Psoas muscle (tissue), 8 donors: Measurements from ENCODE around the gene CDH15. TPM values are rescaled to one million over a fixed set of nuclear protein-coding genes. Genes with fewer than 3 reads are reported as not detected.
A peak's percentile ranks its signal among the peaks of the same experiment; 100 is the strongest.

Experiments used
- ATAC-seq, 4 donors: fragments of 200-7000 bp; cut with Tn5 transposase; one replicate each; pipeline ENCODE4 v1.9.1; 2020; ENCODE audit warnings: moderate library complexity in 3 of 4, mild to moderate bottlenecking in 2 of 4
- DNase-seq, 2 donors: peaks; one replicate each; pipeline ENCODE4 v3.0.0-alpha.2; 2020
- H3K27ac ChIP-seq: fragments of 200-600 bp; one replicate; pipeline ENCODE4 v1.8.0; 2022
- H3K27me3 ChIP-seq, 3 donors: fragments of 200-600 bp in 1 of 3; one replicate each; pipeline versions ENCODE4 v1.6.1 to v1.8.0; 2013 to 2022; ENCODE audit warnings: low read length in 2 of 3, mild to moderate bottlenecking in 2 of 3, moderate library complexity in 1 of 3; ENCODE audit not compliant: insufficient read depth in 3 of 3
- H3K36me3 ChIP-seq, 2 donors: fragments of 200-600 bp in 1 of 2; one replicate each; pipeline versions ENCODE4 v1.6.1 to v1.8.0; 2013 to 2022; ENCODE audit warnings: low read depth in 1 of 2, mild to moderate bottlenecking in 1 of 2, moderate library complexity in 1 of 2; ENCODE audit not compliant: insufficient read depth in 1 of 2
- H3K4me1 ChIP-seq: fragments of 200-600 bp; one replicate; pipeline ENCODE4 v1.8.0; 2022
- H3K4me3 ChIP-seq: fragments of 200-600 bp; one replicate; pipeline ENCODE4 v1.8.0; 2022; ENCODE audit warnings: mild to moderate bottlenecking
- H3K9me3 ChIP-seq: fragments of 200-600 bp; one replicate; pipeline ENCODE4 v1.8.0; 2022
- WGBS, 3 donors: extraction: QIAGEN DNeasy Blood & Tissue Kit; methylation state at CpG; one replicate each; pipeline versions ENCODE4 v1.1.6 to v1.1.7; 2013; 5-methylcytosine and 5-hydroxymethylcytosine counted together
- intact Hi-C, 2 donors: fragments of 100-400 bp; cut with DNase I; formaldehyde crosslinking; loops; one replicate each; pipeline versions ENCODE4 v1.11.0 to v1.14.2; 2022
- polyA plus RNA-seq, 3 donors: library from polyadenylated mRNA; stranded (reverse); fragments of 200-250 nt; gene quantifications; one replicate each; pipeline ENCODE4 v1.2.3, GENCODE V29; 2013
- total RNA-seq, 4 donors: library from RNA; stranded (reverse); fragmentation: NEBNext Ultra II Directional in 2 of 4; extraction: Animal tissue kit (Norgen Biotek cat#: 25700) in 2 of 4; gene quantifications; one replicate each; pipeline versions ENCODE4 v1.2.1 to v1.2.4, GENCODE V29; 2021 to 2023
- TF ChIP-seq, protein P1 (sequence below): fragments of 200-600 bp; IDR thresholded peaks from one replicate; pipeline ENCODE4 v1.8.0; 2022; ENCODE audit warnings: antibody characterized with exemption
- donor health status: healthy with polysubstance abuse.
- donor health status: DM: no; HTN: no; CAD: no; lungs with moderate emphysema.
- donor health status: Bipolar disorder and iron deficiency.
- donor health status: healthy.
- donor health status: DM: yes; HTN: yes; CAD: no.
- donor health status: DM: no; HTN: no; CAD: no.
- donor health status: DM: no; HTN: no; CAD: no.
- donor health status: DM: yes; HTN: yes; CAD: no.

Gene CDH15
- total and polyA plus RNA-seq, 7 donors: 18.0 to 62.8 (median 36.7) TPM

GRCh38 chr16:89210904-89211515, 39.5 kb downstream of the CDH15 start:
- H3K4me3 ChIP-seq: no peak overlapping the region
- DNase-seq (no peak), ATAC-seq (no peak)
- H3K27me3 ChIP-seq: peaks cover 0 to 20% (median 2%) of the 10 kb centered on the region in 3 donors
- no peak overlapping the region for H3K27ac ChIP-seq
- intact Hi-C loops: loop anchor here (5.0 to 10.0 kb wide), 3 partner anchors 116 to 474 kb away; partner anchors contain the start of gene ACSF3 (in 1 of the 2)
- H3K4me1 ChIP-seq: peaks cover 14% of the 10 kb centered on the region
- TF ChIP-seq, protein P1, sequence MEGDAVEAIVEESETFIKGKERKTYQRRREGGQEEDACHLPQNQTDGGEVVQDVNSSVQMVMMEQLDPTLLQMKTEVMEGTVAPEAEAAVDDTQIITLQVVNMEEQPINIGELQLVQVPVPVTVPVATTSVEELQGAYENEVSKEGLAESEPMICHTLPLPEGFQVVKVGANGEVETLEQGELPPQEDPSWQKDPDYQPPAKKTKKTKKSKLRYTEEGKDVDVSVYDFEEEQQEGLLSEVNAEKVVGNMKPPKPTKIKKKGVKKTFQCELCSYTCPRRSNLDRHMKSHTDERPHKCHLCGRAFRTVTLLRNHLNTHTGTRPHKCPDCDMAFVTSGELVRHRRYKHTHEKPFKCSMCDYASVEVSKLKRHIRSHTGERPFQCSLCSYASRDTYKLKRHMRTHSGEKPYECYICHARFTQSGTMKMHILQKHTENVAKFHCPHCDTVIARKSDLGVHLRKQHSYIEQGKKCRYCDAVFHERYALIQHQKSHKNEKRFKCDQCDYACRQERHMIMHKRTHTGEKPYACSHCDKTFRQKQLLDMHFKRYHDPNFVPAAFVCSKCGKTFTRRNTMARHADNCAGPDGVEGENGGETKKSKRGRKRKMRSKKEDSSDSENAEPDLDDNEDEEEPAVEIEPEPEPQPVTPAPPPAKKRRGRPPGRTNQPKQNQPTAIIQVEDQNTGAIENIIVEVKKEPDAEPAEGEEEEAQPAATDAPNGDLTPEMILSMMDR: no peak
- H3K9me3 ChIP-seq: no peaks in the 10 kb centered on the region
- H3K36me3 ChIP-seq: no peaks in the 10 kb centered on the region
- WGBS, 3 donors: 56 to 60% (median 59%) methylated on average over 15 of the region's 15 CpGs

DNA sequence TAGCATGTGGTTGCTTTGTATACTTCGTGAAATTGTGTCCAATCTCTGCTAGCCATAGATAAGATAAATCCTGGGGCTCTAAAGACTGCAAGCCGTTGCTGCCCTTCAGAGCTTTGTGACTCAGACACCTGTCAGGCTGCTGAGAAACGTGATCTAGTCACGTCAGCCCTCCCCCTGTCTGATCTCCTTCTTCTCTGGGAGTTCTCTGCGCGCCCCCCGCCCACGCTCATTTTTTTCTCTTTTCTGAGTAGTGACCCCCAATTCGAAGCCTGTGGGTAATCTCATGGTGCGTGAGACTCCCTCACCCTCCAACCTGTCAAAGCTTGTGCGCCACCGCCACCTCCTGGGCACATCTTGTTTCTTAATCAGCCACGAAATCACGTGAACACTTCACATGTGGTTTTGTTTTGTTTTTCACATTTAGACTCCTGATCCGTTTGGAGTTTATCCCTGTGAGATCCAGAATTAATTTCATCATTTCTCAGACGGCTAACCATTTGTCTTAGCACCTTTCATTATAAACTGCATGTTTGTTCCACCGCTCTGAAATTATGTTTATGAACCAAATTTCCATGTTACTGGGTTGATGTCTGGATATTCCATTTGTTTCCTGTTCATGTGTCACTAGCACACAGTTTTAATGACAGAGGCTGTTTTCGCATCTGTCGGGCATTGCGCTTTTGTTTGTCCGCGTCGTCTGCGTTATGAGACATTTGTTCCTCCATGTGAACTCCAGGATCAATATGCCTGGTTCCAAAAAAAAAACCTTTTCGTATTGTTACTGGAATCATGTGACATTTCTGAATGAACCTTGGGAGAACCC, 45.0 kb downstream of the CDH15 start:
- TF ChIP-seq, protein P1: peak; percentile 63
- intact Hi-C loops: loop anchor here (5.0 to 10.0 kb wide), 4 partner anchors 44 to 404 kb away; partner anchors contain the start of genes ACSF3 (in 1 of the 2), APRT (in 1 of the 2) and CDH15 (in 1 of the 2)
- H3K36me3 ChIP-seq: peaks cover 0 to 19% of the 10 kb centered on the region in 2 donors
- no peaks in the 10 kb centered on the region for H3K9me3 ChIP-seq
- 1% methylated on average over 25 of the region's 25 CpGs for WGBS, 3 donors
- DNase-seq (peak; percentile 78 to 89), ATAC-seq (peak; percentile 78 to 88 (median 80))
- H3K27ac ChIP-seq: peak overlapping the region; percentile 96
- peak overlapping the region; percentile 81 for H3K4me3 ChIP-seq
- no peaks in the 10 kb centered on the region for H3K27me3 ChIP-seq
- H3K4me1 ChIP-seq: peaks cover 32% of the 10 kb centered on the region

GRCh38 chr16:89217138-89217387, 45.5 kb downstream of the CDH15 start:
- Histone ChIP-seq H3K4me3 (peak overlapping the region; percentile 81), H3K9me3 (no peaks in the 10 kb centered on the region), H3K27ac (peak overlapping the region; percentile 96), H3K4me1 (peaks cover 32% of the 10 kb centered on the region), H3K27me3 (no peaks in the 10 kb centered on the region), H3K36me3 (peaks cover 3 to 23% of the 10 kb centered on the region in 2 donors)
- DNase-seq (no peak), ATAC-seq (no peak)
- intact Hi-C loops: loop anchor here (5.0 to 10.0 kb wide), 4 partner anchors 45 to 405 kb away; partner anchors contain the start of genes ACSF3 (in 1 of the 2), APRT (in 1 of the 2) and CDH15 (in 1 of the 2)
- TF ChIP-seq, protein P1: no peak
- 0% methylated on average over 11 of the region's 11 CpGs for WGBS, 3 donors

DNA sequence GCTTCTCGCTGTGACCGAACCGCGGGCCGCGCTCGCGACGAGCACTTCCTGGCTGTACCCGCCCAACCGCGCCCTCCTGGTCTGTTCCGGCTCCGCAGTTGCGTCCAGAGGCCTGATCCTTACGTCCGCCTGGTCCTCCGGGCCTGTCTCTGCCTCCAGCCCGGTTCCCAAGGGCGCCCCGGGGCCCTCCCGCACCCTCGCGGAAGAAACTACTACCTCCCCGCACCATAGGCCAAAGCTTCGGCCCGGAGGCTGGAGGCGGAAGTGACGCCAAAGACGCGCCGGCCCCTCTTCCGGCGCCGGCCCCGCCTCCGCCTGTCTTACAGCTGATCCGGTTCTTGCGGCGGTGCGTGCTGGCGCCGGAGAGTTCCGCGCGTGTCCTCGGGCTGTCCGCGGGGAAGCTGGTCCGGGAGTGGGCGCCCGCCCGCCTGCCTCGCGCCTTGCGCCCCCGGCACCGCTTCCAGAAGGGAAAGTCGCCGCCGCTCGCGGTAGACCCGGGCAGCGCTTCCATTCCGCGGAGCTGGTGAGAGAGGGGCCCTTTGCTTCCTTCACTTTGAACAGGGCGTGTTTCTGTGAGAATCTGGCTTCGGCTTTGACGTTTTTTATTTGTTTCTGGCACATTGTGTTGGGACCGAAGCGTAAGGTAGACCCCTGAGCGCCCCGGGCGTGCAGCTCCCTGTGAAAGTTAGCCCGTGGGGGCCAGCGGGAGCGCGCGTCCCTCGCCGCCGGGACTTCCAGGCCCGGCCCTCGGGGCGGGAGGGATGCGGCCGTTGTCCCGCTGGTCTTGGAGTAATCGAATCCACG, 46.0 kb downstream of the CDH15 start, which contains the start of gene ZNF778:
TSS of gene ZNF778 (plus strand) at position 316 of the 804 bp plus-strand sequence. CDS start 3,425 bp downstream, outside the sequence.
- 0% methylated on average over 79 to 91 of the region's 91 CpGs for WGBS, 3 donors
- peaks cover 3 to 28% of the 10 kb centered on the region in 2 donors for H3K36me3 ChIP-seq
- peak within 1 kb of the TSS; percentile 81 for H3K4me3 ChIP-seq
- H3K9me3 ChIP-seq: no peaks in the 10 kb centered on the region
- peak; percentile 85 to 92 for DNase-seq
- TF ChIP-seq, protein P1: peak; percentile 10
- H3K27ac ChIP-seq: peak within 1 kb of the TSS; percentile 96
- peak; percentile 91 to 94 (median 92) for ATAC-seq
- H3K4me1 ChIP-seq: peaks cover 32% of the 10 kb centered on the region
- H3K27me3 ChIP-seq: no peaks in the 10 kb centered on the region
- intact Hi-C loops: loop anchor here (5.0 to 10.0 kb wide), 4 partner anchors 45 to 405 kb away; partner anchors contain the start of genes ACSF3 (in 1 of the 2), APRT (in 1 of the 2) and CDH15 (in 1 of the 2)
